H1 (cell line): ENCODE measurements around the gene CACNA1E. TPM values are rescaled to one million over a fixed set of nuclear protein-coding genes. Genes with fewer than 3 reads are reported as not detected.

Experiments used
- CTCF ChIA-PET: fragments of 300-600 bp; sonication (Branson Sonifier 250); formaldehyde crosslinking; loops from one replicate; lab custom pipeline; 2021; ENCODE audit not compliant: partially characterized antibody; lab: Charles Lee
- POLR2A ChIA-PET: fragments of 300-600 bp; sonication (Branson Sonifier 250); formaldehyde crosslinking; loops from one replicate; lab custom pipeline; 2021; ENCODE audit warnings: inconsistent platforms; ENCODE audit not compliant: partially characterized antibody; lab: Charles Lee
- DNase-seq, 2 experiments: peaks; one replicate each; pipeline versions ENCODE4 v3.0.0 to v3.0.0-alpha.2; 2010 to 2022; ENCODE audit warnings: low spot score in 2 of 2, low read depth in 1 of 2, mixed read lengths in 1 of 2
- FAIRE-seq: peaks from 2 replicates; lab custom pipeline; 2011; peaks lifted over from hg19 to GRCh38; lab: Jason Lieb, UNC
- H2AFZ ChIP-seq: 2 replicates; pipeline ENCODE4 v1.8.1; 2012; ENCODE audit warnings: low read length, inconsistent platforms
- H2AK5ac ChIP-seq: 2 replicates; pipeline ENCODE4 v1.6.1; 2013; ENCODE audit warnings: low read depth, low read length
- H2BK120ac ChIP-seq: replicated peaks from 2 replicates; pipeline ENCODE3; 2013; ENCODE audit warnings: low read depth, low read length, inconsistent platforms
- H2BK12ac ChIP-seq: 2 replicates; pipeline ENCODE4 v1.6.1; 2013; ENCODE audit warnings: low read depth, low read length
- H2BK15ac ChIP-seq: 2 replicates; pipeline ENCODE4 v1.6.1; 2013; ENCODE audit warnings: low read length
- H2BK20ac ChIP-seq: 2 replicates; pipeline ENCODE4 v1.6.1; 2013; ENCODE audit warnings: low read length
- H2BK5ac ChIP-seq: 2 replicates; pipeline ENCODE4 v1.6.1; 2013; ENCODE audit warnings: low read depth, low read length
- H3K14ac ChIP-seq: 2 replicates; pipeline ENCODE4 v1.6.1; 2013; ENCODE audit warnings: inconsistent platforms; ENCODE audit not compliant: insufficient read length
- H3K18ac ChIP-seq: 2 replicates; pipeline ENCODE4 v1.6.1; 2013; ENCODE audit warnings: low read length; ENCODE audit errors: extremely low read depth
- H3K23ac ChIP-seq: 2 replicates; pipeline ENCODE4 v1.6.1; 2013; ENCODE audit warnings: inconsistent platforms; ENCODE audit not compliant: insufficient read length
- H3K23me2 ChIP-seq: 2 replicates; pipeline ENCODE4 v1.6.1; 2013; ENCODE audit warnings: low read depth, low read length
- H3K27ac ChIP-seq: 2 replicates; pipeline ENCODE4 v1.6.1; 2011; ENCODE audit warnings: low read depth, low read length, inconsistent platforms
- H3K27me3 ChIP-seq, 4 experiments: replicated peaks in 1 of 4; 1 replicate in 1 of 4; 2 replicates in 3 of 4; pipeline versions ENCODE4 v1.6.1 to v1.8.1; 2011 to 2013; ENCODE audit warnings: low read length in 3 of 4, mild to moderate bottlenecking in 3 of 4, inconsistent platforms in 2 of 4, mixed read lengths in 2 of 4, moderate library complexity in 1 of 4; ENCODE audit not compliant: control insufficient read depth in 3 of 4, insufficient read depth in 3 of 4; ENCODE audit errors: extremely low read depth in 1 of 4
- H3K36me3 ChIP-seq, 4 experiments: 2 replicates each; pipeline versions ENCODE4 v1.6.1 to v1.8.1; 2011 to 2013; ENCODE audit warnings: mild to moderate bottlenecking in 4 of 4, low read length in 3 of 4, moderate library complexity in 2 of 4, control low read depth in 1 of 4, inconsistent platforms in 1 of 4; ENCODE audit not compliant: insufficient read depth in 4 of 4, control insufficient read depth in 2 of 4
- H3K4ac ChIP-seq: replicated peaks from 2 replicates; pipeline ENCODE3; 2013; ENCODE audit warnings: low read length, low read depth, mixed read lengths, inconsistent platforms; ENCODE audit not compliant: insufficient read length
- H3K4me1 ChIP-seq, 4 experiments: replicated peaks in 1 of 4; 1 replicate in 1 of 4; 2 replicates in 3 of 4; pipeline versions ENCODE4 v1.6.1 to v1.8.1; 2011 to 2013; ENCODE audit warnings: low read length in 3 of 4, inconsistent platforms in 2 of 4, mixed read lengths in 1 of 4; ENCODE audit not compliant: insufficient read depth in 4 of 4, control insufficient read depth in 3 of 4
- H3K4me2 ChIP-seq, 2 experiments: 2 replicates each; pipeline versions ENCODE4 v1.6.1 to v1.8.1; 2011 to 2013; ENCODE audit warnings: low read depth in 2 of 2, low read length in 2 of 2, control low read depth in 1 of 2, inconsistent platforms in 1 of 2, mild to moderate bottlenecking in 1 of 2; ENCODE audit not compliant: insufficient read depth in 1 of 2
- H3K4me3 ChIP-seq, 4 experiments: fragments of 200-600, 300-600 bp in 1 of 4; sonication (generic), shearing (Covaris generic), sonication (Bioruptor Twin) in 1 of 4; 2 replicates each; pipeline versions ENCODE4 v1.5.1 to v1.8.1; 2011 to 2016; ENCODE audit warnings: low read length in 4 of 4, low read depth in 3 of 4, control low read depth in 2 of 4, inconsistent platforms in 2 of 4, mild to moderate bottlenecking in 2 of 4, mixed read lengths in 1 of 4, moderate library complexity in 1 of 4; ENCODE audit not compliant: insufficient read depth in 2 of 4; ENCODE audit errors: extremely low read depth in 1 of 4
- H3K56ac ChIP-seq: replicated peaks from 2 replicates; pipeline ENCODE3; 2013; ENCODE audit warnings: low read depth, mild to moderate bottlenecking, mixed read lengths, low read length, inconsistent platforms; ENCODE audit not compliant: insufficient read length
- H3K79me1 ChIP-seq: 2 replicates; pipeline ENCODE4 v1.6.1; 2013; ENCODE audit warnings: low read depth, low read length, control low read depth
- H3K79me2 ChIP-seq, 2 experiments: 2 replicates each; pipeline versions ENCODE4 v1.6.1 to v1.8.1; 2012 to 2013; ENCODE audit warnings: low read length in 2 of 2, mild to moderate bottlenecking in 2 of 2, inconsistent platforms in 1 of 2; ENCODE audit not compliant: insufficient read depth in 2 of 2, control insufficient read depth in 1 of 2
- H3K9ac ChIP-seq, 4 experiments: replicated peaks in 1 of 4; 1 replicate in 1 of 4; 2 replicates in 3 of 4; pipeline versions ENCODE4 v1.6.1 to v1.8.1; 2011 to 2013; ENCODE audit warnings: low read depth in 3 of 4, low read length in 3 of 4, control low read depth in 2 of 4, mild to moderate bottlenecking in 2 of 4, moderate library complexity in 2 of 4, inconsistent platforms in 1 of 4; ENCODE audit errors: extremely low read depth in 1 of 4
- H3K9me3 ChIP-seq, 2 experiments: 2 replicates each; pipeline versions ENCODE4 v1.6.1 to v1.8.1; 2012 to 2013; ENCODE audit warnings: mild to moderate bottlenecking in 2 of 2, moderate library complexity in 2 of 2, control low read depth in 1 of 2, inconsistent platforms in 1 of 2, low read depth in 1 of 2, low read length in 1 of 2, mixed read lengths in 1 of 2; ENCODE audit not compliant: insufficient read depth in 2 of 2
- H4K20me1 ChIP-seq, 2 experiments: replicated peaks in 1 of 2; 2 replicates each; pipeline versions ENCODE3 to v1.8.1; 2011 to 2013; ENCODE audit warnings: inconsistent platforms in 2 of 2, low read length in 2 of 2, mild to moderate bottlenecking in 1 of 2; ENCODE audit not compliant: insufficient read depth in 2 of 2, control insufficient read depth in 1 of 2
- H4K5ac ChIP-seq: 2 replicates; pipeline ENCODE4 v1.6.1; 2013; ENCODE audit warnings: low read length, low read depth, mixed read lengths, inconsistent platforms; ENCODE audit not compliant: insufficient read length
- H4K8ac ChIP-seq: 2 replicates; pipeline ENCODE4 v1.8.0; 2013; ENCODE audit warnings: mild to moderate bottlenecking, moderate library complexity, low read length, inconsistent platforms; ENCODE audit not compliant: insufficient read depth; ENCODE audit errors: extremely low read depth
- H4K91ac ChIP-seq: replicated peaks from 2 replicates; pipeline ENCODE3; 2013; ENCODE audit warnings: low read length, mixed read lengths, inconsistent platforms; ENCODE audit not compliant: insufficient read length
- BRCA1 ChIP-seq: IDR thresholded peaks from 2 replicates; pipeline ENCODE4 v1.6.1; 2012; ENCODE audit warnings: low read depth, low read length, improper control_type of control experiment
- CEBPB ChIP-seq: IDR thresholded peaks from 2 replicates; pipeline ENCODE4 v1.6.1; 2012; ENCODE audit warnings: low read depth, low read length
- EP300 ChIP-seq, 2 experiments: IDR thresholded peaks; 1 replicate in 1 of 2; 2 replicates in 1 of 2; pipeline ENCODE4 v1.6.1; 2011 to 2012; ENCODE audit warnings: low read depth in 2 of 2, low read length in 2 of 2, mild to moderate bottlenecking in 2 of 2, borderline replicate concordance in 1 of 2, inconsistent platforms in 1 of 2, moderate library complexity in 1 of 2
- HDAC6 ChIP-seq: IDR thresholded peaks from one replicate; pipeline ENCODE4 v1.7.1; 2012; ENCODE audit warnings: low read depth, mild to moderate bottlenecking, inconsistent platforms, low read length, moderate library complexity
- KDM4A ChIP-seq: IDR thresholded peaks from one replicate; pipeline ENCODE4 v1.7.1; 2012; ENCODE audit warnings: low read depth, mild to moderate bottlenecking, moderate library complexity, low read length, inconsistent platforms; ENCODE audit not compliant: severe bottlenecking
- MAFK ChIP-seq: IDR thresholded peaks from 2 replicates; pipeline ENCODE4 v1.6.1; 2012; ENCODE audit warnings: low read depth, mild to moderate bottlenecking, improper control_type of control experiment, low read length
- POLR2A ChIP-seq, 2 experiments: IDR thresholded peaks; 1 replicate in 1 of 2; 2 replicates in 1 of 2; pipeline ENCODE4 v1.6.1; 2011; ENCODE audit warnings: low read depth in 2 of 2, low read length in 2 of 2, mild to moderate bottlenecking in 2 of 2; ENCODE audit errors: control extremely low read depth in 1 of 2
- SIN3A ChIP-seq, 2 experiments: IDR thresholded peaks in 1 of 2; conservative IDR thresholded peaks in 1 of 2; 2 replicates each; pipeline ENCODE4 v1.6.1; 2011 to 2012; ENCODE audit warnings: low read length in 2 of 2, improper control_type of control experiment in 1 of 2, low read depth in 1 of 2, mild to moderate bottlenecking in 1 of 2
- SUZ12 ChIP-seq: fragments of 200-600 bp; sonication (generic); IDR thresholded peaks from 2 replicates; pipeline ENCODE4 v1.6.1; 2012; ENCODE audit warnings: mild to moderate bottlenecking, inconsistent platforms, low read length, moderate library complexity, mixed read lengths
- WGBS, 2 experiments: shearing (Covaris generic) in 1 of 2; methylation state at CpG; one replicate each; pipeline versions ENCODE4 v1.1.6 to v1.1.7; 2013 to 2015; ENCODE audit warnings: low lambda C conversion rate in 2 of 2, mixed read lengths in 2 of 2, inconsistent platforms in 1 of 2, low coverage in 1 of 2, missing lambda C conversion rate in 1 of 2; ENCODE audit not compliant: insufficient replicate concordance in 2 of 2, insufficient coverage in 1 of 2, insufficient read length in 1 of 2; ENCODE audit errors: extremely low coverage in 1 of 2, missing lambda C conversion rate in 1 of 2; 5-methylcytosine and 5-hydroxymethylcytosine counted together
- polyA plus RNA-seq, 7 experiments: library from polyadenylated mRNA; depleted of rRNA in 3 of 7; stranded (reverse) in 5 of 7; unstranded in 2 of 7; fragments of >200 nt in 5 of 7; fragments of 200-250 nt in 2 of 7; gene quantifications; 1 replicate in 5 of 7; 2 replicates in 1 of 7; 4 replicates in 1 of 7; pipeline versions ENCODE4 v1.2.1 to v1.2.3, GENCODE V29; 2011 to 2013; ENCODE audit warnings: missing spikeins in 2 of 7, mixed read lengths in 2 of 7
- total RNA-seq: library from RNA; stranded (reverse); fragmentation: NEBNext Ultra II Directional; extraction: Animal tissue kit (Norgen Biotek cat#: 25700); gene quantifications from 2 replicates; pipeline ENCODE4 v1.2.1, GENCODE V29; 2021
- TF ChIP-seq, protein P1 (sequence below): IDR thresholded peaks from 2 replicates; pipeline ENCODE4 v1.6.1; 2011; ENCODE audit warnings: low read depth, mild to moderate bottlenecking, low read length; ENCODE audit not compliant: insufficient read depth

Gene CACNA1E
- total and polyA plus RNA-seq, 2 of the 8 experiments (the other 6 are each of a cell fraction or from before 2014, with no cell fraction given) = 0.98 to 1.3 TPM

DNA sequence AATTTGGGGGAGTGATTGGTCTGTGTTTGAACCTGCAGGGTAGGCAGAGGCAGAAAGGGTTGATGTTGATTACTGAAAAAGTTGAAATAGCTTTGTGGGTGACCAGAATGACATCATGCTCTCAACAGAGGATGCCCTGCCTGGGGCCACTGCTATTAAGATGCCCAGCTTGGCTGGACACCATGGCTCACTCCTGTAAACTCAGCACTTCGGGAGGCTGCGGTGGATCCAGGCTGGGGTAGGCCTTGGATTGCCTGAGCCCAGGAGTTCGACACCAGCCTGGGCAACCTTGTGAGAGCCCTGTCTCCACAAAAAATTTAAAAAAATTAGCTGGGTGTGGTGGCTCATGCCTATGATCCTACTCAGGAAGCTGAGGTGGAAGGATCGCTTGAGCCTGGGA lies 42.8 kb upstream of the CACNA1E start:
- TF ChIP-seq SUZ12 (no peak), HDAC6 (no peak), BRCA1 (no peak), MAFK (no peak), SIN3A (conservative IDR thresholded peaks at IDR 0.05 in 1 of 2, IDR thresholded peaks at IDR 0.05 in 1 of 2; ENCODE audit: low read depth in 1 of 2, low read length in 2 of 2) (no peak), POLR2A (IDR thresholded peaks at IDR 0.05; ENCODE audit: control extremely low read depth in 1 of 2, low read depth in 2 of 2, low read length in 2 of 2) (no peak), CEBPB (no peak), EP300 (IDR thresholded peaks at IDR 0.05; ENCODE audit: borderline replicate concordance in 1 of 2, low read depth in 2 of 2, low read length in 2 of 2) (no peak), KDM4A (no peak)
- TF ChIP-seq, protein P1, sequence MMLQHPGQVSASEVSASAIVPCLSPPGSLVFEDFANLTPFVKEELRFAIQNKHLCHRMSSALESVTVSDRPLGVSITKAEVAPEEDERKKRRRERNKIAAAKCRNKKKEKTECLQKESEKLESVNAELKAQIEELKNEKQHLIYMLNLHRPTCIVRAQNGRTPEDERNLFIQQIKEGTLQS = no peak
- Histone ChIP-seq H2BK20ac (no peak overlapping the region), H3K9ac (no peak overlapping the region), H4K5ac (no peak overlapping the region), H3K27me3 (no peaks in the 10 kb centered on the region), H3K18ac (no peak overlapping the region), H3K79me1 (no peaks in the 10 kb centered on the region), H3K27ac (no peak overlapping the region), H3K36me3 (no peaks in the 10 kb centered on the region), H4K8ac (no peak overlapping the region), H2BK5ac (no peak overlapping the region), H3K9me3 (no peaks in the 10 kb centered on the region), H3K23ac (no peak overlapping the region), H2AFZ (no peak overlapping the region), H4K91ac (no peak overlapping the region), H3K4me2 (no peak overlapping the region), H2BK15ac (no peak overlapping the region), H3K79me2 (no peaks in the 10 kb centered on the region), H3K4ac (no peak overlapping the region), H3K14ac (no peak overlapping the region), H3K56ac (no peak overlapping the region), H3K4me3 (no peak overlapping the region), H3K23me2 (no peaks in the 10 kb centered on the region), H2BK12ac (no peak overlapping the region), H3K4me1 (no peaks in the 10 kb centered on the region), H4K20me1 (no peaks in the 10 kb centered on the region), H2BK120ac (no peak overlapping the region), H2AK5ac (no peak overlapping the region)
- DNase-seq (no peak), FAIRE-seq (no peak)
- CTCF ChIA-PET = no interaction called here
- WGBS, 2 experiments = 94% methylated on average over 2 of the region's 4 CpGs; no CpG with 5 or more reads in 1 of the 2 experiments
- POLR2A ChIA-PET = no interaction called here
